Measurements from ENCODE around the gene GCH1.
"Not testable (repeated sequence)": the region's sequence is repeated elsewhere in the genome, so short reads cannot be mapped to it uniquely, and the experiment has no call there.

GCH1 gene

GRCh38 chr14:54908973-54909372, 6.3 kb upstream of the GCH1 start:
- not testable (repeated sequence) for DNase-seq (ENCODE audit: low read depth in 2 of 2)

GRCh38 chr14:54908190-54908589, 5.6 kb upstream of the GCH1 start:
- no peak for DNase-seq (ENCODE audit: low read depth in 2 of 2)

GRCh38 chr14:54906075-54906474, 3.4 kb upstream of the GCH1 start:
- DNase-seq (ENCODE audit: low read depth in 2 of 2), result no peak

GRCh38 chr14:54902143-54902520, 494 bp downstream of the GCH1 start:
- peak; percentile 53 to 70 for DNase-seq (ENCODE audit: low read depth in 2 of 2)

GRCh38 chr14:54901380-54902142, 1.1 kb downstream of the GCH1 start:
- no peak for DNase-seq (ENCODE audit: low read depth in 2 of 2)

- DNase-seq (ENCODE audit: low read depth in 2 of 2), result no peak
These were observed 3.1 kb downstream of the GCH1 start for GRCh38 chr14:54899573-54899972.

GRCh38 chr14:54897809-54898555, 4.6 kb downstream of the GCH1 start:
- not testable (repeated sequence) for DNase-seq (ENCODE audit: low read depth in 2 of 2)

- no peak for DNase-seq (ENCODE audit: low read depth in 2 of 2)
These were observed 6.9 kb downstream of the GCH1 start for GRCh38 chr14:54895683-54896082.

GRCh38 chr14:54894995-54895394, 7.6 kb downstream of the GCH1 start:
- no peak for DNase-seq (ENCODE audit: low read depth in 2 of 2)

GRCh38 chr14:54893151-54893760, 9.4 kb downstream of the GCH1 start:
- DNase-seq (ENCODE audit: low read depth in 2 of 2), result no peak

GRCh38 chr14:54891471-54892245, 11.0 kb downstream of the GCH1 start:
- no peak for DNase-seq (ENCODE audit: low read depth in 2 of 2)

- no peak for DNase-seq (ENCODE audit: low read depth in 2 of 2)
These were observed 11.8 kb downstream of the GCH1 start for GRCh38 chr14:54890788-54891187.

GRCh38 chr14:54889919-54890318, 12.7 kb downstream of the GCH1 start:
- no peak for DNase-seq (ENCODE audit: low read depth in 2 of 2)

GRCh38 chr14:54882521-54882920, 20.1 kb downstream of the GCH1 start:
- no peak for DNase-seq (ENCODE audit: low read depth in 2 of 2)

- DNase-seq (ENCODE audit: low read depth in 2 of 2), result no peak
These were observed 20.7 kb downstream of the GCH1 start for GRCh38 chr14:54881761-54882401.

GRCh38 chr14:54881235-54881760, 21.3 kb downstream of the GCH1 start:
- DNase-seq (ENCODE audit: low read depth in 2 of 2), result no peak

GRCh38 chr14:54877703-54878021, 25.0 kb downstream of the GCH1 start:
- DNase-seq (ENCODE audit: low read depth in 2 of 2), result no peak

GRCh38 chr14:54877015-54877702, 25.5 kb downstream of the GCH1 start:
- no peak for DNase-seq (ENCODE audit: low read depth in 2 of 2)

- not testable (repeated sequence) for DNase-seq (ENCODE audit: low read depth in 2 of 2)
These were observed 27.0 kb downstream of the GCH1 start for GRCh38 chr14:54875648-54876047.

- not testable (repeated sequence) for DNase-seq (ENCODE audit: low read depth in 2 of 2)
These were observed 32.2 kb downstream of the GCH1 start for GRCh38 chr14:54870154-54871090.
